ENCODE measurements around the gene DNAJC28.

DNAJC28 gene

GRCh38 chr21:33481314-33481943, 10.1 kb downstream of the DNAJC28 start (continued):
- no peak for TF ChIP-seq ZSCAN5A (tag by site-specific recombination; IDR thresholded peaks at IDR 0.05)
- TF ChIP-seq ZNF837 (tag by site-specific recombination; IDR thresholded peaks at IDR 0.05): no peak
- TF ChIP-seq, protein P1, sequence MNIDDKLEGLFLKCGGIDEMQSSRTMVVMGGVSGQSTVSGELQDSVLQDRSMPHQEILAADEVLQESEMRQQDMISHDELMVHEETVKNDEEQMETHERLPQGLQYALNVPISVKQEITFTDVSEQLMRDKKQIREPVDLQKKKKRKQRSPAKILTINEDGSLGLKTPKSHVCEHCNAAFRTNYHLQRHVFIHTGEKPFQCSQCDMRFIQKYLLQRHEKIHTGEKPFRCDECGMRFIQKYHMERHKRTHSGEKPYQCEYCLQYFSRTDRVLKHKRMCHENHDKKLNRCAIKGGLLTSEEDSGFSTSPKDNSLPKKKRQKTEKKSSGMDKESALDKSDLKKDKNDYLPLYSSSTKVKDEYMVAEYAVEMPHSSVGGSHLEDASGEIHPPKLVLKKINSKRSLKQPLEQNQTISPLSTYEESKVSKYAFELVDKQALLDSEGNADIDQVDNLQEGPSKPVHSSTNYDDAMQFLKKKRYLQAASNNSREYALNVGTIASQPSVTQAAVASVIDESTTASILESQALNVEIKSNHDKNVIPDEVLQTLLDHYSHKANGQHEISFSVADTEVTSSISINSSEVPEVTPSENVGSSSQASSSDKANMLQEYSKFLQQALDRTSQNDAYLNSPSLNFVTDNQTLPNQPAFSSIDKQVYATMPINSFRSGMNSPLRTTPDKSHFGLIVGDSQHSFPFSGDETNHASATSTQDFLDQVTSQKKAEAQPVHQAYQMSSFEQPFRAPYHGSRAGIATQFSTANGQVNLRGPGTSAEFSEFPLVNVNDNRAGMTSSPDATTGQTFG (tag by site-specific recombination; IDR thresholded peaks at IDR 0.05; ENCODE audit: borderline replicate concordance): no peak
- TF ChIP-seq ZSCAN18 (tag by site-specific recombination; IDR thresholded peaks at IDR 0.05): no peak
- TF ChIP-seq ZNF391 (tag by site-specific recombination; IDR thresholded peaks at IDR 0.05; ENCODE audit: borderline replicate concordance, low read depth): no peak
- TF ChIP-seq, protein P2, sequence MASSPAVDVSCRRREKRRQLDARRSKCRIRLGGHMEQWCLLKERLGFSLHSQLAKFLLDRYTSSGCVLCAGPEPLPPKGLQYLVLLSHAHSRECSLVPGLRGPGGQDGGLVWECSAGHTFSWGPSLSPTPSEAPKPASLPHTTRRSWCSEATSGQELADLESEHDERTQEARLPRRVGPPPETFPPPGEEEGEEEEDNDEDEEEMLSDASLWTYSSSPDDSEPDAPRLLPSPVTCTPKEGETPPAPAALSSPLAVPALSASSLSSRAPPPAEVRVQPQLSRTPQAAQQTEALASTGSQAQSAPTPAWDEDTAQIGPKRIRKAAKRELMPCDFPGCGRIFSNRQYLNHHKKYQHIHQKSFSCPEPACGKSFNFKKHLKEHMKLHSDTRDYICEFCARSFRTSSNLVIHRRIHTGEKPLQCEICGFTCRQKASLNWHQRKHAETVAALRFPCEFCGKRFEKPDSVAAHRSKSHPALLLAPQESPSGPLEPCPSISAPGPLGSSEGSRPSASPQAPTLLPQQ (tag by site-specific recombination; IDR thresholded peaks at IDR 0.05): 0 out of 2 replicates have a peak, but pooled peaks have one; percentile 17
- TF ChIP-seq FEZF1 (tag by site-specific recombination; IDR thresholded peaks at IDR 0.05): no peak
- no peak for TF ChIP-seq ZNF223 (tag by site-specific recombination; IDR thresholded peaks at IDR 0.05)
- TF ChIP-seq PRDM1 (tag by site-specific recombination; IDR thresholded peaks at IDR 0.05): no peak
- no peak for TF ChIP-seq ZNF121 (tag by site-specific recombination; IDR thresholded peaks at IDR 0.05)
- TF ChIP-seq AEBP2 (tag by site-specific recombination; IDR thresholded peaks at IDR 0.05; ENCODE audit: borderline replicate concordance): no peak
- TF ChIP-seq ZNF777 (tag by site-specific recombination; IDR thresholded peaks at IDR 0.05; ENCODE audit: borderline replicate concordance): no peak
- TF ChIP-seq ZEB2 (tag by site-specific recombination; IDR thresholded peaks at IDR 0.05): no peak
- no peak for TF ChIP-seq ZBTB44 (tag by site-specific recombination; IDR thresholded peaks at IDR 0.05)
- TF ChIP-seq ZNF214 (tag by site-specific recombination; IDR thresholded peaks at IDR 0.05; ENCODE audit: borderline replicate concordance): no peak
- TF ChIP-seq ZNF629 (tag by site-specific recombination; IDR thresholded peaks at IDR 0.05): 0 out of 2 replicates have a peak, but pooled peaks have one; percentile 24
- TF ChIP-seq, protein P3, sequence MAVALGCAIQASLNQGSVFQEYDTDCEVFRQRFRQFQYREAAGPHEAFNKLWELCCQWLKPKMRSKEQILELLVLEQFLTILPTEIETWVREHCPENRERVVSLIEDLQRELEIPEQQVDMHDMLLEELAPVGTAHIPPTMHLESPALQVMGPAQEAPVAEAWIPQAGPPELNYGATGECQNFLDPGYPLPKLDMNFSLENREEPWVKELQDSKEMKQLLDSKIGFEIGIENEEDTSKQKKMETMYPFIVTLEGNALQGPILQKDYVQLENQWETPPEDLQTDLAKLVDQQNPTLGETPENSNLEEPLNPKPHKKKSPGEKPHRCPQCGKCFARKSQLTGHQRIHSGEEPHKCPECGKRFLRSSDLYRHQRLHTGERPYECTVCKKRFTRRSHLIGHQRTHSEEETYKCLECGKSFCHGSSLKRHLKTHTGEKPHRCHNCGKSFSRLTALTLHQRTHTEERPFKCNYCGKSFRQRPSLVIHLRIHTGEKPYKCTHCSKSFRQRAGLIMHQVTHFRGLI (tag by site-specific recombination; IDR thresholded peaks at IDR 0.05): peak; percentile 43; the same call in 1 of the 2 replicates
- TF ChIP-seq ZNF624 (tag by site-specific recombination; IDR thresholded peaks at IDR 0.05): no peak
- TF ChIP-seq ZXDB (tag by site-specific recombination; IDR thresholded peaks at IDR 0.05): no peak
- TF ChIP-seq ZNF248 (tag by site-specific recombination; IDR thresholded peaks at IDR 0.05): no peak
- no peak for TF ChIP-seq GLI4 (tag by site-specific recombination; IDR thresholded peaks at IDR 0.05)
- TF ChIP-seq ZNF548 (tag by site-specific recombination; IDR thresholded peaks at IDR 0.05): no peak
- no peak for TF ChIP-seq HOXA7 (CRISPR knock-in tag; IDR thresholded peaks at IDR 0.05; ENCODE audit: borderline replicate concordance)
- no peak for TF ChIP-seq ZNF707 (tag by site-specific recombination; IDR thresholded peaks at IDR 0.05)
- no peak for TF ChIP-seq ZNF473 (tag by site-specific recombination; IDR thresholded peaks at IDR 0.05)
- no peak for TF ChIP-seq GFI1B (tag by site-specific recombination; IDR thresholded peaks at IDR 0.05)
- TF ChIP-seq ZNF24 (tag by site-specific recombination; IDR thresholded peaks at IDR 0.05): no peak
